AG04450 (cell line): ENCODE results near the gene HPD. TPM values are rescaled to one million over a fixed set of nuclear protein-coding genes. Genes with fewer than 3 reads are reported as not detected.

ENCODE experiments used
- CTCF ChIA-PET: fragments of 300-600, 350-600 bp; formaldehyde crosslinking; extraction: SDS; loops from one replicate; lab custom pipeline; 2022; ENCODE audit warnings: antibody characterized with exemption, inconsistent platforms; lab: Charles Lee
- POLR2A ChIA-PET: fragments of 350-600 bp; formaldehyde crosslinking; extraction: SDS; loops from one replicate; lab custom pipeline; 2021; ENCODE audit warnings: antibody characterized with exemption, inconsistent platforms; lab: Yijun Ruan, JAX
- DNase-seq: peaks from one replicate; pipeline ENCODE4 v3.0.0-alpha.2; 2011; ENCODE audit warnings: low read depth, low spot score
- H3K27ac ChIP-seq: one replicate; pipeline ENCODE4 v1.5.1; 2012; ENCODE audit warnings: low read depth, low read length, control low read depth
- H3K27me3 ChIP-seq: one replicate; pipeline ENCODE4 v1.6.0; 2012; ENCODE audit warnings: low read length; ENCODE audit not compliant: control insufficient read depth, insufficient read depth
- H3K4me3 ChIP-seq: 2 replicates; pipeline ENCODE4 v1.5.1; 2011; ENCODE audit warnings: mild to moderate bottlenecking, low read depth, low read length, control low read depth
- H3K9me3 ChIP-seq: 2 replicates; pipeline ENCODE4 v1.5.1; 2012; ENCODE audit warnings: low read length; ENCODE audit not compliant: control insufficient read depth, insufficient read depth
- polyA plus RNA-seq: library from polyadenylated mRNA; depleted of rRNA; stranded (reverse); fragments of >200 nt; gene quantifications from 2 replicates; pipeline ENCODE4 v1.2.3, GENCODE V29; 2011
- TF ChIP-seq, protein P1 (sequence below): IDR thresholded peaks from 2 replicates; pipeline ENCODE4 v1.5.1; 2011; ENCODE audit warnings: low read depth, low read length, control low read depth, inconsistent platforms

Gene HPD
- polyA plus RNA-seq, 1 experiment, result 0.05 TPM

GRCh38 chr12:121806009-121806545, 52.6 kb downstream of the HPD start:
- Histone ChIP-seq H3K27me3 (no peaks in the 10 kb centered on the region), H3K4me3 (peak overlapping the region; percentile 73), H3K27ac (no peak overlapping the region), H3K9me3 (no peaks in the 10 kb centered on the region; the same call in 1 of the 2 replicates)
- ChIA-PET CTCF (interaction anchor here (5.9 kb wide), 1 partner anchor 11 kb away, joined by 67 read pairs; the partner anchor contains the start of gene RHOF), POLR2A (interaction anchor here (0.6 kb wide), 2 partner anchors 217 to 550 kb away, joined by 3 to 6 read pairs; no protein-coding TSS in a partner anchor)
- TF ChIP-seq, protein P1, sequence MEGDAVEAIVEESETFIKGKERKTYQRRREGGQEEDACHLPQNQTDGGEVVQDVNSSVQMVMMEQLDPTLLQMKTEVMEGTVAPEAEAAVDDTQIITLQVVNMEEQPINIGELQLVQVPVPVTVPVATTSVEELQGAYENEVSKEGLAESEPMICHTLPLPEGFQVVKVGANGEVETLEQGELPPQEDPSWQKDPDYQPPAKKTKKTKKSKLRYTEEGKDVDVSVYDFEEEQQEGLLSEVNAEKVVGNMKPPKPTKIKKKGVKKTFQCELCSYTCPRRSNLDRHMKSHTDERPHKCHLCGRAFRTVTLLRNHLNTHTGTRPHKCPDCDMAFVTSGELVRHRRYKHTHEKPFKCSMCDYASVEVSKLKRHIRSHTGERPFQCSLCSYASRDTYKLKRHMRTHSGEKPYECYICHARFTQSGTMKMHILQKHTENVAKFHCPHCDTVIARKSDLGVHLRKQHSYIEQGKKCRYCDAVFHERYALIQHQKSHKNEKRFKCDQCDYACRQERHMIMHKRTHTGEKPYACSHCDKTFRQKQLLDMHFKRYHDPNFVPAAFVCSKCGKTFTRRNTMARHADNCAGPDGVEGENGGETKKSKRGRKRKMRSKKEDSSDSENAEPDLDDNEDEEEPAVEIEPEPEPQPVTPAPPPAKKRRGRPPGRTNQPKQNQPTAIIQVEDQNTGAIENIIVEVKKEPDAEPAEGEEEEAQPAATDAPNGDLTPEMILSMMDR, result no peak
- no peak for DNase-seq

- H3K27me3 ChIP-seq, result no peaks in the 10 kb centered on the region
- no peak for DNase-seq
- TF ChIP-seq, protein P1, result no peak
- no peaks in the 10 kb centered on the region; the same call in 1 of the 2 replicates for H3K9me3 ChIP-seq
- H3K27ac ChIP-seq, result peak overlapping the region; percentile 61
- peak overlapping the region; percentile 73 for H3K4me3 ChIP-seq
- CTCF ChIA-PET, result interaction anchor here (0.6 to 5.9 kb wide), 3 partner anchors 10 to 119 kb away, joined by 3 to 67 read pairs (median 5); partner anchors contain the start of gene RHOF
- POLR2A ChIA-PET, result no interaction called here
These were observed 53.3 kb downstream of the HPD start for GRCh38 chr12:121805171-121806008.

- no peak for DNase-seq
- Histone ChIP-seq H3K27ac (peak overlapping the region; percentile 61), H3K4me3 (peak overlapping the region; percentile 73), H3K27me3 (no peaks in the 10 kb centered on the region), H3K9me3 (no peaks in the 10 kb centered on the region; the same call in 1 of the 2 replicates)
- ChIA-PET CTCF (interaction anchor here (1.2 to 5.9 kb wide), 2 partner anchors 9 to 118 kb away, joined by 5 to 67 read pairs; partner anchors contain the start of gene RHOF), POLR2A (no interaction called here)
- TF ChIP-seq, protein P1, result no peak
These were observed 54.1 kb downstream of the HPD start for GRCh38 chr12:121804417-121805111.

DNA sequence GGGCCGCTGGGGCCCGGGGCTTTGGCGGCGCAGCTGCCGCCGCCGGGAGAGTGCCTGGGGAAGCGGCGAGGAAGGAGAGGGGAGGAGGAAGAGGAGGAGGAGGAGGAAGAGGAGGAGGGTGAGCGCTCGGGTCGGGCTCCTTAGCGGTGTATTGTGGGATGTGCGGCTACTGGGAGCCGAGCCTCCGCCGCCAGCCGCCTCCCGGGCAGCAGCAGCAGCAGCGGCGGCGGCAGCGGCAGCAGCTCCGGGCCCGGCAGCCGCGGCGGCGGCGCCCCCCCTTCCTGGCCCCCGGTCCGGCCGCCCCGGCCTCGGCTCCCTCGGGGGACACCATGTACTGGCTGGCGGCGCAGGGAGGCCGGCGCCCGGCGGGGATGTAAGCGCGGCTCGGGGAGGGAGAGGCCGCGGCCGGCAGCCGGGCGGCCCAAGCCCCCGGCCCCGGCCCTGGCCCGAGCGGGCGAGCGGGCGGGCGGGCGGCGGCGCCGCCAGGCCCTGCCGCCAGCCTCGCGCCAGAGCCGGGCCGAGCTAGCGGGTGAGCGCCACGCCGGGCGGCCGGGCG, 54.7 kb downstream of the HPD start, which contains the start of gene SETD1B:
Gene SETD1B (plus strand): TSS at position 149 of the 556 bp plus-strand sequence. CDS start 729 bp downstream, outside the sequence.
- CTCF ChIA-PET, result interaction anchor here (1.2 to 5.9 kb wide), 2 partner anchors 8 to 117 kb away, joined by 5 to 67 read pairs; partner anchors contain the start of gene RHOF
- TF ChIP-seq, protein P1, result no peak
- Histone ChIP-seq H3K27ac (peak within 1 kb of the TSS; percentile 98), H3K9me3 (no peaks in the 10 kb centered on the region; the same call in 1 of the 2 replicates), H3K27me3 (no peaks in the 10 kb centered on the region), H3K4me3 (peak within 1 kb of the TSS; percentile 73)
- DNase-seq, result no peak
- POLR2A ChIA-PET, result interaction anchor here (1.4 to 6.1 kb wide), 2 partner anchors 7 to 69 kb away, joined by 9 to 58 read pairs; no protein-coding TSS in a partner anchor
